Lung (tissue), 10 donors: Measurements from ENCODE around the gene GOLGA8M. TPM values are rescaled to one million over a fixed set of nuclear protein-coding genes. Genes with fewer than 3 reads are reported as not detected.
"Not testable (repeated sequence)": the region's sequence is repeated elsewhere in the genome, so short reads cannot be mapped to it uniquely, and the experiment has no call there.

ENCODE experiments used
- ATAC-seq: fragments of 200-7000 bp; cut with Tn5 transposase; one replicate; pipeline ENCODE4 v1.9.1; 2020; ENCODE audit warnings: moderate number of reproducible peaks; ENCODE audit not compliant: insufficient read depth, low FRiP score
- DNase-seq, 3 donors: peaks; one replicate each; pipeline ENCODE4 v3.0.0-alpha.2; 2013 to 2017
- H3K27ac ChIP-seq, 2 donors: one replicate each; pipeline ENCODE4 v1.5.1; 2013; ENCODE audit warnings: mild to moderate bottlenecking in 2 of 2, moderate library complexity in 2 of 2, control low read depth in 1 of 2, inconsistent platforms in 1 of 2, low read depth in 1 of 2, low read length in 1 of 2
- H3K27me3 ChIP-seq, 3 donors: one replicate each; pipeline ENCODE4 v1.5.1; 2013; ENCODE audit warnings: low read length in 2 of 3; ENCODE audit not compliant: control insufficient read depth in 3 of 3, insufficient read depth in 3 of 3
- H3K36me3 ChIP-seq, 4 donors: one replicate each; pipeline ENCODE4 v1.5.1; 2013; ENCODE audit warnings: low read length in 4 of 4, mild to moderate bottlenecking in 1 of 4, moderate library complexity in 1 of 4; ENCODE audit not compliant: control insufficient read depth in 4 of 4, insufficient read depth in 4 of 4
- H3K4me1 ChIP-seq, 5 donors: one replicate each; pipeline ENCODE4 v1.5.1; 2013; ENCODE audit warnings: low read length in 5 of 5, mild to moderate bottlenecking in 2 of 5, moderate library complexity in 1 of 5; ENCODE audit not compliant: control insufficient read depth in 5 of 5, insufficient read depth in 5 of 5
- H3K4me3 ChIP-seq: one replicate; pipeline ENCODE4 v1.5.1; 2013; ENCODE audit warnings: mild to moderate bottlenecking, control low read depth, moderate library complexity
- H3K9ac ChIP-seq, 2 donors: one replicate each; pipeline ENCODE4 v1.5.1; 2013; ENCODE audit warnings: low read length in 2 of 2, control low read depth in 1 of 2; ENCODE audit not compliant: insufficient read depth in 1 of 2
- H3K9me3 ChIP-seq, 4 donors: one replicate each; pipeline ENCODE4 v1.5.1; 2013; ENCODE audit warnings: low read length in 3 of 4, mild to moderate bottlenecking in 1 of 4, moderate library complexity in 1 of 4; ENCODE audit not compliant: control insufficient read depth in 4 of 4, insufficient read depth in 3 of 4
- WGBS, 2 donors: extraction: QIAGEN DNeasy Blood & Tissue Kit; methylation state at CpG; one replicate each; pipeline ENCODE4 v1.1.7; 2013; 5-methylcytosine and 5-hydroxymethylcytosine counted together
- polyA plus RNA-seq, 2 donors: library from polyadenylated mRNA; stranded (reverse); fragments of 200-250 nt; gene quantifications; one replicate each; pipeline ENCODE4 v1.2.1, GENCODE V29; 2013
- total RNA-seq, 2 donors: library from RNA; depleted of rRNA in 1 of 2; stranded (reverse); fragments of >200 nt in 1 of 2; gene quantifications; one replicate each; pipeline ENCODE4 v1.2.1, GENCODE V29; 2014 to 2021
- donor health status: Bipolar disorder and iron deficiency.
- donor health status: healthy.
- donor health status: DM: yes; HTN: yes; CAD: no.

GOLGA8M gene
- total and polyA plus RNA-seq, 4 donors, result 0.10 to 2.1 (median 1.1) TPM

- not testable (repeated sequence) for H3K36me3 ChIP-seq, H3K27ac ChIP-seq, ATAC-seq, H3K9me3 ChIP-seq, H3K9ac ChIP-seq, H3K4me1 ChIP-seq, DNase-seq, H3K4me3 ChIP-seq, H3K27me3 ChIP-seq
- WGBS, 2 donors, result 51 to 81% methylated on average over 1 to 11 of the region's 11 CpGs
Observed at GRCh38 chr15:28702427-28702826, 9.8 kb downstream of the GOLGA8M start.

- not testable (repeated sequence) for ATAC-seq, H3K4me1 ChIP-seq
- peak in 1 of 3 donors; percentile 1 for DNase-seq
Observed at GRCh38 chr15:28694006-28694751, 18.0 kb downstream of the GOLGA8M start.

GRCh38 chr15:28693021-28693420 lies 19.2 kb downstream of the GOLGA8M start:
- not testable (repeated sequence) for H3K4me3 ChIP-seq, H3K9me3 ChIP-seq, H3K4me1 ChIP-seq, H3K36me3 ChIP-seq, H3K27me3 ChIP-seq, H3K27ac ChIP-seq, H3K9ac ChIP-seq, ATAC-seq, DNase-seq
- WGBS, 2 donors, result 95 to 98% methylated on average over 12 to 14 of the region's 14 CpGs

More at GRCh38 chr15:28694006-28694751, 18.0 kb downstream of the GOLGA8M start:
- not testable (repeated sequence) for H3K9ac ChIP-seq, H3K27me3 ChIP-seq, H3K4me3 ChIP-seq, H3K9me3 ChIP-seq, H3K36me3 ChIP-seq, H3K27ac ChIP-seq
- 93% methylated on average over 26 of the region's 26 CpGs for WGBS, 2 donors

- not testable (repeated sequence) for H3K9me3 ChIP-seq, H3K9ac ChIP-seq, H3K36me3 ChIP-seq, H3K4me3 ChIP-seq, H3K27ac ChIP-seq, H3K4me1 ChIP-seq, DNase-seq, H3K27me3 ChIP-seq, ATAC-seq
- no CpG with 5 or more reads among the region's 2 CpGs for WGBS, 2 donors
Observed at GRCh38 chr15:28673533-28673932, 38.7 kb downstream of the GOLGA8M start.

GRCh38 chr15:28672122-28672521 lies 40.1 kb downstream of the GOLGA8M start:
- not testable (repeated sequence) for ATAC-seq, H3K27ac ChIP-seq, H3K9ac ChIP-seq, H3K36me3 ChIP-seq, H3K4me1 ChIP-seq, H3K4me3 ChIP-seq, DNase-seq, H3K9me3 ChIP-seq, H3K27me3 ChIP-seq
- WGBS, 2 donors, result no CpG with 5 or more reads among the region's 3 CpGs

GRCh38 chr15:28666402-28666801 lies 45.8 kb downstream of the GOLGA8M start:
- not testable (repeated sequence) for H3K27me3 ChIP-seq, ATAC-seq
- WGBS, 2 donors, result no CpG with 5 or more reads among the region's 4 CpGs

GRCh38 chr15:28664575-28664974 lies 47.6 kb downstream of the GOLGA8M start:
- H3K9ac ChIP-seq, H3K36me3 ChIP-seq, H3K27ac ChIP-seq, H3K4me1 ChIP-seq, H3K27me3 ChIP-seq, H3K9me3 ChIP-seq, H3K4me3 ChIP-seq, ATAC-seq, DNase-seq: not testable (repeated sequence)
- 90 to 93% methylated on average over 6 of the region's 6 CpGs for WGBS, 2 donors

More at GRCh38 chr15:28666402-28666801, 45.8 kb downstream of the GOLGA8M start:
- H3K27ac ChIP-seq, H3K9ac ChIP-seq, H3K36me3 ChIP-seq, H3K4me3 ChIP-seq, H3K9me3 ChIP-seq, DNase-seq, H3K4me1 ChIP-seq: not testable (repeated sequence)

GRCh38 chr15:28663717-28664116 lies 48.5 kb downstream of the GOLGA8M start:
- not testable (repeated sequence) for H3K27me3 ChIP-seq, H3K4me3 ChIP-seq, H3K9me3 ChIP-seq, H3K36me3 ChIP-seq, H3K4me1 ChIP-seq, H3K27ac ChIP-seq, H3K9ac ChIP-seq, ATAC-seq, DNase-seq
- no CpG with 5 or more reads among the region's 11 CpGs for WGBS, 2 donors
